Activated CD8-positive, alpha-beta memory T cell treated with anti-CD3 and anti-CD28 coated beads, Interleukin-2, amount 50 U/mL, for 4 hours (primary cell): ENCODE results near the gene INCENP.
A peak's percentile ranks its signal among the peaks of the same experiment; 100 is the strongest.
"Not testable (repeated sequence)": the region's sequence is repeated elsewhere in the genome, so short reads cannot be mapped to it uniquely, and the experiment has no call there.

Source experiments
- DNase-seq: peaks from one replicate; pipeline ENCODE4 v3.0.0-alpha.2; 2020

INCENP gene

DNA sequence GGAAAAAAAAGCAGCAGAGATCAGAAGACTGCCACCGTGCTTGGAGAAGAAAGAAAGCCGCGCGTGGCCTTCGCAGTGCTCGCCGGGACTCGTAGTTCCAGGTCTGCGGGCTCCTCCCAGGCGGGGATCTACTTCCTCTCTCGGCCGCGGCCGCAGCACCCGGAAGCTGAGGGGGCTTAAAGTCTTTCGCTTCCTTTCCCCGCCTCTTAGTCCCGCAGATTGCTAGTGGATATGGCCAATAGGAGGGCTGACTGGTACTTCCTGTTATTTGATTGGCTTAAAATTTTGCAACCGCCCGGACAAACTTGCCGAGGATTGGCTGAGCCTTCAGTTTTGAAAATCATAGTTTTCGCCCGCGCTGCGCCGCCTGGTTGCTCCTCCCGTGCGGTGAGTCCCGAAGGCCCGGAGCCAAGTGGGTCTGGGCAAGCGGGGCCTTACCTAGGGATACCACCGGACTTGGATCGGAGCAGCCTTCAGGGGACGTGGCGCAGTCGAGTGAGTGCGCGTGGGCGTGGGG, at the start of gene INCENP:
INCENP (plus strand) TSS at position 343 of the 517 bp plus-strand sequence. CDS start 4,151 bp downstream, outside the sequence.
- DNase-seq: peak; percentile 91

DNA sequence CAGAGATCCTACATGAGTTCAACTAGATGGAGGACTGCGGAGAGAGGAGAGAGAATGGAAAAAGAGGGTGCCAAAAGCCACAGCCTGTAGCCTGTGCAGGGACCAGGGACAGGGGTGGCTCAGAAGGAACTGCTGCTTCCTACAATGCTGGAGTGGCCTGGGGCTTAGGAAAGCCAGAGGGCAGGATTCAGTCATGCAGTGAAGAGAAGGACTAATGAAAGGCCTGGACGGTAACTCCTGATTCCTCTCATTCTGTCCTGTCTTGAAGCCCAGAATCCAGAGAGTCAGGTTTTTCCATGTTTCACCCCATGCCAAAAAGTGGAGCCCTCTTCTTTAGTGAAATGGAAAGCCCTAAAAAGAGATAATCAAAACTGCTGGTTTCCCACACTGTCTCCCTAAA, 48.4 kb upstream of the INCENP start:
- DNase-seq: no peak

DNA sequence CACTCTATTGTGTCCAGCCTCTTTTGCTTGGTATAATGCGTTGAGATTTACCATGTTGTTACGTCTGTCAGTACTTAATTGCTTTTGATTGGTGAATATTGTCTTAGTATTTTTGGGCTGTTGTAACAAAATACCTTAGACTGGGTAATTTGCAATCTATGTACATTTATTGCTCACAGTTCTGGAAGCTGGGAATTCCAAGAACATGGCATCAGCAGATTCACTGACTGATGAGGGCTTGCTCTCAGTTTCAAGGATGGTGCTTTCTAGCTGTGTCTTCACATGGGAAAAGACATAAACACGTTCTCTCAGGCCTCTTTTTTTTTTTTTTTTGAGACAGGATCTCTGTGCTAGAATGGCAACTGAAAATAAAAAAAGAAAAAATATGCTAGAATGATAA, 46.7 kb upstream of the INCENP start:
- no peak for DNase-seq

DNA sequence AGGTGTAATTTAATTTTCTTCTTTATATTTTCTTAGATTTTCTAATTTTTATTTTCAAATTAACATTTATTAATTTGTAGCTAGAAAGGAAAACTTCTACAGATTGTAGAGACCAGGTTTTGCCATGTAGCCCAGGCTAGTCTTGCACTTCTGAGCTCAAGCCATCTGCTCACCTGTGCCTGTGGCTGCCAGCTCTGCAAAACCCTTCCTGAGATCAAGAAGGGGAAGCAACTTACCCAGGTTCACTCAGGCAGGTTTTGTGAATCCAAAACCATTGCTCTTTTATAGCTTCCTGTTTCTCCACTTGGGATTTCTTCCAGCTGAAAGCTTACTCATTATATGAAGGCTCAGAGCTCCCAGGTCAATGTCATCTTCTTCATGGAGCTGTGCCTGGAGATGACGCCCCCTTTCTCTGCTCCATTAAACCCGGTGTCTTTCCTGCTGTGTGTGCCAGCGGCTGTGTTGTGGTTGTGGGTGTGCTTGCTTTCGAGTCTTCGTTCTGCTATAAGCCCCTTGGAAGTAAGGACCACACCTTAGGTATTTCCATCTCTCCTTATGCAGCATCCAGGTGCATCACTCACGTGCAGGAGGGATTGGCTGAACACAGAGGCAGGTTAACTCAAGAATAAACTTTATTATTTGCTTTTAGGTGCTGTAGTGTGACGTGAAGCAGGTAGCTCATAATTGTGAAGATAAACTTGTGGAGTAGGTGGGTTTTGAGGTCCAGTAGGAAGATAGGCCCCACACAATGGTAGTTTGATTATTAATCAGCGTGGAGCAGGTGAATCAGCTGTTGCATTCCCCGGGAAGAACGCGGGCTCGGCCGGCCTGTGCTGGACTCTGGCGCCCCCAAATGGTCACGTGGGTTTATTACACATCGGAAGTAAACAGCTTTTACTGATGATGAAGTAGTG, 42.2 kb upstream of the INCENP start:
- peak; percentile 83 for DNase-seq

DNA sequence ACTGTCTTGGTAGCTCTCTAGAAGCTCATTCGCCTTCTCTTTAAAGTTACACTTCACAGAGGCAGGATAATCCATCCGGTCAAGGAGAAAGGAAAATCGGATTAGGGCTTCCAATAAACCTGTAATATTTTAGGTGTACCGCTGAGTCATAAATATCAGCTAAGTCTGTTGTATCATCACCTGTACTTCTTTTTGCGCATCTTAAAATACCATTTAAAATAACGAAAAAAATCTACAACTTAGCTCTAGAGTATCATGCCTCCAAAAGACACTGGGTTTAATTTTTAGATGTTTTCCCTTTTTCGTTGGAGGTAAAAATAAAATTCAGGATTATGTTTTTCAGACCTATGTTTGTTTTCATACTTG, 41.5 kb upstream of the INCENP start:
- no peak for DNase-seq

DNA sequence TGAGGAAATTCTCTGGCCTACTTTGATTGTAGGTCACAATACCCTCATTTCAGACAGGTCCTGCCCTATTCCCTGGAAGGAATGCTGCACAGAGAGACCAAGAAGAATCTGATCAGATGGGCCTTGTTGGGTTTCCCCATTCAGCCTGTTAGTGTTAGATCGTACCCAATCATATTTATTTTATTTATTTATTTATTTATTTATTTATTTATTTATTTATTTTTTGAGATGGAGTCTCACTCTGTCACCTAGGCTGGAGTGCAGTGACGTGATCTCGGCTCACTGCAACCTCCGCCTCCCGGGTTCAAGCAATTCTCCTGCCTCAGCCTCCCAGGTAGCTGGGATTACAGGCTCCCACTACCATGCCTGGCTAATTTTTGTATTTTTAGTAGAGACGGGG, 39.0 kb upstream of the INCENP start:
- DNase-seq: not testable (repeated sequence)

DNA sequence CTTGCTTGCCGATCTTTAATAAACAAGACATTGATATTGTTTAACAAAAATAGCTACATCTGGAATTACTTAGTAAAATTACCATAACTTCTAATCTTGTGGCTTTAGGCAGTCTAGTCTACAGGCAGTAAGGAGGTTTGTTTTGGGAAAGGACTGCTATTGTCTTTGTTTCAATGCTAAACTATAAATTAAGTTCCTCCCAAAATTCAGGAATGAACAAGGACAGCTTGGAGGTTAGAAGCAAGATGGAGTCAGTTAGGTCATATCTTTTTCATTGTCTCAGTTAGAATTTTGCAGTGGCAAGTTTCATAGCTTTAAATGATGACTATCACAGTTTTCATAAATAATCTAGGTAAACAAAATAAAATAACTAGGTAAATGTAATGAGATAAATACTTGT, 36.1 kb upstream of the INCENP start:
- no peak for DNase-seq

DNA sequence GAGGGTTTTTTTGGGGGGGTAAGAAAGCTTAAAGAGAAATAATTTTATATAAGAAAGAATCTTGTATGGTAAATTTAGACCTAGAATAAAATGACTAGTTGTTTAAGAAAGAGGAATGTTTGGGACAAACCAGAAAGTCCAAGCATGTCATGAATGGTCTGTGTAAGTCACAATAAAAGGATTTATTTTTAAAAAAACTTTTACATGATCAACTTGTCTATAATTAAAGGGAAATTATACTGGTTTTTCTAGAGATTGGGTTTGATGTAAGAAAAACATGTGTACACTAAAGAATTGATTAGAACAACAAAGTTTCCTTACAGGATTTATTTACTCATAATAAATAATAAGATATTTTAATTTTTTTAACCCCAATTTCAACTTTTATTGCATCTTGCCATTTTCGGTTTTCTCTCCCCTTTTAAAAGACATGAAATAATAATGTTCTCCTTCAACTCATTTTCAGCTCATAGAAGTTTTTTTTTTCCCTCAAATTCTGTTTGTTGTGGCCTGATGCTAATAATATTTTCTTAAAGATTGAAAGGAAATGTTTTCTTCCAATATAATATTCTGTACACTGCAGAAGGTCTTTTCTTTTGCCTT, 35.4 kb upstream of the INCENP start:
- DNase-seq: no peak

DNA sequence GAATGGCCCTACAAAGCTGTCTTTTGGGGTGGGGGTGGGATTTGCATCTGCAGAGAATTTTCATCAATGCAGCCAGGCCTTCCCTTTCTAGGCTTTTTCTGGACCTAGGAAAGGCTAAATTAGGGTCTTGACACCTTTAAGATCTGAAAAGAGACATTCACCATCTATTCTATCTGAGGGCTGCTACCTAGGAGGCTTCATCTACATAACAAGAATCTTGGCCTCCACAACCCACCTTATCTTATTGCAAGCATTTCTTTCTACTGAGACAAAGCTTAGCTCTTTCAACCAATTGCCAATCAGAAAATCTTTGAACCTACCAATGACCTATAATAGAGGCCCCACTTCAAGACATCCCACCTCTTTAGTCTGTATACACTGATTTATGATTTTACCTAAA, 20.7 kb upstream of the INCENP start:
- no peak for DNase-seq

DNA sequence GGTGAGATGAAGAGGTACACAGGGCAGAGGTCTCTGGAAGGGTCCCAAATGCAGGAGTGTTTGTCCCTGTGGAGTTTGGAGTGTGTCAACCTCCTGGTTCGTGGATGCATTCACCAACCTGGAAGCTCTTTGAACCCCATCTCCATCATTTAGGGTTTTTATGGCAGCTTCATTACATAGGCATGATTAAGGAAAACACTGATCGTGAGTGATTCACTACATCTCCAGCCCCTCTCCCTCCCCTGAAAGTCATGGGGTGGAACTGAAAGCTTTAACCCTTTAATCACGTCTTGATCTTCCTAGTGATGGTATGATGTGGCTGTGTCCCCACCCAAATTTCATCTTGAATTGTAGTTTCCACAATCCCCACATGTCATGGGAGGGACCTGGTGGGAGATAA, 19.8 kb upstream of the INCENP start:
- DNase-seq: no peak

DNA sequence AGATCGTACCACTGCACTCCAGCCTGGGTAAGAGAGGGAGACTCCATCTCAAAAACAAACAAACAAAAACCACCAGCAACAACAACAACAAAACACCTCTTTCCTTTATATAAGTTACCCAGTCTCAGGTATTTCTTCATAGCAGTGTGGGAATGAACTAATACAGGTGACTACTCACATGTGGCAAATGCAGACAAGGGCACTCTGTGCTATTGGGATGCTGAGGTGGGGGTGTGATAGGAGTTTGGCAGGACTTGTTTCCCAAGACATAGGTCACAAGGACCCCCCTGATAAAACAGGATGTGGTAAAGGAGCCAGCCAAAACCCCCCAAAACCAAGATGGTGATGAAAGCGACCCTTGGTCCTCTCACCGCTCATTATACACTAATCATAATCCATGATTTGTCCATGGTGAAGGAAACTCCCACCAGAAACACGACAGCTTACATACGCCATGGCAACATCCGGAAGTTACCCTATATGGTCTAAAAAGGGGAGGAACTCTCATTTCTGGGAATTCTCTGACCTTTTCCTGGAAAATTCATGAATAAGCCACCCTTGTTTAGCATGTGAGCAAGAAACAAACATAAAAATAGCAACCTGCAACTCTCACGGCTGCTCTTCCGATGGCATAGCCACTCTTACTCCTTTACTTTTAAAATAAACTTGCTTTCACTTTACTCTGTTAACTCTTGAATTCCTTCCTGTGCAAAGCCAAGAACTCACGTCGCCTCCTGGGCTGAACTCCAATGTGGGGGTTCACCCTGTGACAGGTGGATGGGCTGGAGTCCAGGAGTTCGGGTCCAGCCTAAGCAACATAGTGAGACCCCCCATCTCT, 18.8 kb upstream of the INCENP start:
- DNase-seq: no peak

DNA sequence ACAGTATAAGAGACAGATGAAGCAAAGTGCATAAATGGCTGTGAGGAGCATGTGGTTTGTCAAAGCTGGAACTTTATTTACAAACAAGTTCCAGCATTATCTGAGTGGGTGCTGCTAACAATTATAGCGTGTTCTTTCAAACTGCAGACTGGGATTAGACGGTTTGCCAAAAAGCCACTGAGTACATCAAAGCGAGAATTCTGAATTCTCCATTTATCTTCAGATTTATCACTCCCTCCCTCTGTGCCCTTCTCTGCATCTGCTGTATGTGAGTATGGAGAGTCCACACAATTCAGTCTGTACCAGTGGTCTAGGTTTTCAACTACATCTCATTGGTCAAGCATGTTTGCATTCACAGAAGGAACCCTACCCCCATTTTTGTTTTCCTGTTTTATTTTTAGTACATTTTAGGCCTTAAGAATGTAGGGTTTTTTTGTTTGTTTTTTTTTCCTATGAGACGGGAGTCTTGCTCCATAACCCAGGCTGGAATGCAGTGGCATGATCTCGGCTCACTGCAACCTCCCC, 18.1 kb upstream of the INCENP start:
- no peak for DNase-seq

DNA sequence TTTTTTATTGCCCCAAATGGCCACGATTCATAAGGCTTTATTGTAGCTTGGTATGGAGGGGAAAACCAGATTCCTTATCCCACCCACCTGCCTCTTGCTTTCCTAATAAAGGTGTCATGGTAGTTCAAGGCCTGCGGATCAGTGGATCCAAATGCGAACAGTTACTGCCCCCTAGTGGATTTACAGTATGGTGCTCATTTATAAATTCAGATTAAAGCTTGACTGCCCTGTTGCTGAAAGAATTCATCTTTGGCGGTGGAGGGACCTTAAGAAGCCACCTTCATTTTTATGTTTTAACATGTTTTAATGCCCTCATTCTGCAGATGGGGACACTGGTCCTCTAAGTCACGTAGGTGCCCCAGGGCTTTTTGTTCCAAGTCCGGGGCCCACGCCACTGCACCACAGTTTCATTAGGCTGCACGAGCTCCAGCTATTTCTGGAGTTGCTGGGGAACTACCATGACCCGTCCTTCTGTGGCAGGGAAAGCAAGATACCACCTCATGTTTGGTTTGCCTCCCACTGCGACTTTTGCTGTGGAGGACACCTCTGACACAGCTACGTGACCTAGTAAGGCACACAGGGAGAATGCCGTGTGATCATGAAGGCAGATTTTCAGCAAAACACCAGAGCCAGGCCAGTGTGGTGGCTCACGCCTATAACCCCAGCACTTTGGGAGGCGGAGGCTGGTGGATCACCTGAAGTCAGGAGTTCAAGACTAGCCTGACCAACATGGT, 15.6 kb upstream of the INCENP start:
- no peak for DNase-seq

DNA sequence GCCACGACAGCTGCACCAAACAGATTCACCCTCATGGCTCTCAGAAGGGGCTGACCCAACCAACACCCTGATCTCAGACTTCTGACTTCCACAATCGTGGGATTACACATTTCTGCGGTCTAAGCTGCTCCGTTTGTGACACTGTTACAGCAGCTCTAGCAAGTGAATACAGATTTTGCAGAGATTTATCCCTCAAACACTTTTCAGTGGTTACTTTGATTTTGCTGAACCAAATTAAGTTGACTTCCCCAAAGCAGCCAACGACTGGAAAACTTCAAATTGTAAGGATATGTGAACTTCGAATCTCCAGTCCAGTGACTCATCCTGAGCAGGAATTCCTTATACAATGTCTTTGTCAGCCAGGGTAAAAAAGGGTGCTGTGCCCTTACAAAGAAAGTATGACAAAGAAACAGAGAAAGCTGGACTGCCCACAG, 14.8 kb upstream of the INCENP start:
- no peak for DNase-seq

DNA sequence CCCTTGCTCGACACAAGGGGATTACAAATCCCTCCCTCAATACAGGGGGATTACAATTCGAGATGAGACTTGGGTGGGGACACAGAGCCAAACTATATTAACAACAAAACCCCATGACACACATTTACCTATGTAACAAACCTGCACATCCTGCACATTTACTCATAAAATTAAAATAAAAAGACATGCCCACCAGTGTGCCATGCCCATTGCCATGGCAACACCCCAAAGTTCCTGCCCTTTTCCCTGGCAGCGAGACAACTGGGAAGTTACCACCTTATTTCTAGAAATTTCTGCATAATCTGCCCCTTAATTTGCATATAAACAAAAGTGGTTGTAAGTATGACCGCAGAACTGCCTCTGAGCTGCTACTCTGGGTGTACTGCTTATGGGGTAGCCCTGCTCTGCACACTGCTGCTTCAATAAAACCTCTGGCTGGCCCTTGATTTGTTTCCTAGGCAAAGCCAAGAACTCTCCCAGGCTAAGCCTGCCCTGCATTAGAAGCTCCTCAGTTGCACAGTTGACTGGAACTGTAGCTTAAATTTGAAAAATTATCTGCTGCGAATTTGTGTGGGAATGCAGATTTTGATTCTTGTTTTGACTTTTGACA, 8.6 kb upstream of the INCENP start:
- DNase-seq: no peak

DNA sequence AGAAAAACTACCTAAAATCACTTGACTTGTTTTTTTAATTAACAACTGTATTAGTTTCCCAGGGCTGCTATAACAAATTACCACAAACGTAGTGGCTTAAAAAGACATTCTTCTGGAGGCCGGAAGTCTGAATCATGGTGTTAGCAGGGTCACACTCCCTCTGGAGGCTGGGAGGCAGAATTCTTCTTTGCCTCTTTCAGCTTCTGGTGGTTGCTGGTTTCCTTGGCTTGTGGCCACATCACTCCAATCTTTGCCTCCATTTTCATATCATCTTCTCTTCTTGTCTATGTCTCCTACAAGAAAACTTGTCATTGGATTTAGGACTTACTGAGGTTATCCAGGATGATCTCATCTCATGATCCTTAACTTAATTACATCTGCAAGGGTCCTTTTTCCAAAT, 7.4 kb upstream of the INCENP start:
- DNase-seq: no peak

DNA sequence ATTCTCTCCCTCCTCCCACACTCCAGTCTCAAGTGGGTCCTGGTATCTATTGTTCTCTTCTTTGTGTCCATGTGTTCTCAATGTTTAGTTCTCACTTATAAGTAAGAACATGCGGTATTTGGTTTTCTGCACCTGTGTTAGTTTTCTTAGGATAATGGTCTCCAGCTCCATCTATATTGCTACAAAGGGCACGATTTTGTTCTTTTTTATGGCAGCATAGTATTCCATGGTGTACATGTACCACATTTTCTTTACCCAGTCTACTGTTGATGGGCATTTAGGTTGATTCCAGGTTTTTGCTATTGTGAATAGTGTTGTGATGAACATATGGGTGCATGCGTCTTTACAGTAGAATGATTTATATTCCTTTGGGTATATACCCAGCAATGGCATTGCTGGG, 4.2 kb upstream of the INCENP start:
- DNase-seq: no peak

DNA sequence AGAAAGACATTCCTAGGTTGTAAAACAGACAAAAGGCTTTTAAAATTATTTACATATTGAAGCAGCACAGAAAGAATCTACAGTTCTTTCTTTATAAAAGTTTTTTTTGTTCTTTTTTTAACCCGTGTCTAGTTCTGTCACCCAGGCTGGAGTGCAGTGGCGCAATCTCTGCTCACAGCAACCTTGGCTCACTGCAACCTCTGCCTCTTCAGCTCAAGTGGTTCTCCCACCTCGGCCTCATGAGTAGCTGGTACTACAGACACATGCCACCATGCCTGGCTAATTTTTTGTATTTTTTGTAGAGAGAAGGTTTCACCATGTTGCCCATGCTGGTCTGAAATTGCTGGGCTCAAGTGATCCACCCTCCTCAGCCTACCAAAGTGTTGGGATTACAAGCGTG, 3.8 kb upstream of the INCENP start:
- no peak for DNase-seq

DNA sequence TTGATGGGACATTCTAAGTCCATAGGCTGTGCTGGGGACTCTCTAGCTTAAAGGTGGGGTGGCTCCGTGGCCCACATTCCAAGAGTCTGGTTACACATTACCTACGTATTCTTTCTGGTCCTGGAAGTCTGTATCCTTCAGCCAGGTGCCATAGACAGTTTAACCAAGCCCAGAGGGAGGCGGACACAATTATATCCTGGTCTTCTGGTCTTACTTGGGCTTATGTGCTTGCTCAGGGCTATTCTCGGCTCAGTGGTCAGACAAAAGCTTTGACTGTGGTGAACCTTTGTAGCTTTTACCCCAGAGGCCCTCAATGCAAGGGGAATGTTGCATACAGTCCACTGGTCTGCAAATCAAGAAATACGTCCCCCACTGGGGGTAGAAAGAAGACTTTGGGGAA, 3.4 kb upstream of the INCENP start:
- DNase-seq: no peak

DNA sequence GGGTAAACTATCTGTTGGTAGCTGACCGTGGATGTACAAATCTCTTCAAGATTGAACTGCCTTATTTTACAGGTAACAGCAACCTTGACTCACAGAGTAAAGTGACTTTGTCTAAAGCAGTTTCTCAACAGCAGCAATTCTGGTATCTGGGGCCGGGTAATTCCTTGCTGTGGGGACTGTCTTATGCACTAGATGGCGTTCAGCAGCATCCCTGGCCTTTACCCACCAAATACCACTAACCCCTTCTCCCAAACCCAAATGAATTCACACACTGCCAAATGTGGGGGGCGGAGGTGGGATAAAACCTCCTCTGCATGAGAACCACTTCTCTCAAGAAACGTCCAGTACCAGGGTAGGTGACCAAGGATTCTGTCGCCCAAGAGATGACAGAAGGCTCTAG, 1.7 kb upstream of the INCENP start:
- DNase-seq: no peak

DNA sequence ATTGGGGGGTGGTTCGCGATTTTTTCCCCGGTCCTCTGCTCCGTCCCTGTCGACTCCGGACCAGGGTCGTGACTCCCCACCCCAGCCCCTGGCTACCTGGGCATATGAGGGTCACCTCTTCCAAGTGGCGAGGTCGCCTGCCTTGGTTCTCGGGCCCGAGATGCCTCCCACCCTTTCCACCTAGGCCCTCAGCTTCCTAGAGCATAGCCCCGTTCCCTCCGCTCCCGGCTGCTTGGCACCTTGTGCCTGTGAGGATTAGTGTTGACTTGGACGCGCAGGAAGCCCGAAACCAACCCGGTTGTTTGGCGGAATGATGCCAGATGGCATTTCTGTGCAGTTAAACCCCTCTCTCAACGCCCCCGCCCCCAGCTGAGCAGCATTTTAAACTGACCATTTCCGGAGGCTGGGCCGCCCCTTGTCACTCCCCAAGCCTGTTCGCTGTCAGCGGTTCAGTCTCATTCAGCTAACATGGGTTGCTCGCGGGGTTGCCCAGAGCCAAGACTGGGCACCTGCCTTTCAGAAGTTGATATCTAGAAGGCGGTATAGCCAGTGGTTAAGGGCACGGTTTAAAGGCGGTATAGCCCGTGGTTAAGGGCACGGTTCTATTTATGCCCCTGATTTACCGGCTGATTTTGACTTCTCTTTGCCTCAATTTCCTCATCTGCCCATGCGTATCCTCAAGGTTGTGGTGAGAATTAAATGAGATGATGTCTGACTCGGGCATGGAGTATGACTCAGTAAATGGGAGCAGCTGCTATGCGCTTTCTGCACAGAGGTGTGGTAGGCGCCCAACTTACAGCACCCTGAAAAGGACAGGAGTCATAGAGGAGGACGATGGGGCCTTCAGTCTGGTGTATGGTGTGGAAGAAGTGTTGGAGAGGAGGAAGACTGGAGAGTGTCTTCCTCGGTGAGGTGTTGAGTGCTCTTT, 639 bp downstream of the INCENP start:
- DNase-seq: no peak
